Parathyroid adenoma (tissue), 2 donors: Measurements from ENCODE around the gene ZNF398.
A peak's percentile ranks its signal among the peaks of the same experiment; 100 is the strongest.

Experiments used
- H2AFZ ChIP-seq: fragments of 300-600 bp; sonication (generic); one replicate; pipeline ENCODE4 v1.7.0; 2017; ENCODE audit warnings: antibody characterized with exemption, mild to moderate bottlenecking
- H3K27ac ChIP-seq: fragments of 300-600 bp; sonication (generic); one replicate; pipeline ENCODE4 v1.7.0; 2017
- H3K27me3 ChIP-seq: fragments of 300-600 bp; sonication (generic); one replicate; pipeline ENCODE4 v1.7.0; 2017; ENCODE audit warnings: low read length; ENCODE audit not compliant: control insufficient read depth, insufficient read depth
- H3K36me3 ChIP-seq: fragments of 300-600 bp; sonication (generic); one replicate; pipeline ENCODE4 v1.7.0; 2017; ENCODE audit warnings: low read length; ENCODE audit not compliant: control insufficient read depth, insufficient read depth
- H3K4me1 ChIP-seq: fragments of 300-600 bp; sonication (generic); one replicate; pipeline ENCODE4 v1.7.0; 2017; ENCODE audit warnings: control low read depth
- H3K4me2 ChIP-seq: fragments of 300-600 bp; sonication (generic); one replicate; pipeline ENCODE4 v1.7.0; 2017; ENCODE audit warnings: low read length
- H3K4me3 ChIP-seq: fragments of 300-600 bp; sonication (generic); one replicate; pipeline ENCODE4 v1.7.0; 2017; ENCODE audit warnings: low read depth, low read length
- H3K79me2 ChIP-seq: fragments of 300-600 bp; sonication (generic); one replicate; pipeline ENCODE4 v1.7.0; 2017; ENCODE audit warnings: control low read depth
- H3K9ac ChIP-seq: fragments of 300-600 bp; sonication (generic); one replicate; pipeline ENCODE4 v1.7.0; 2017; ENCODE audit warnings: mild to moderate bottlenecking
- H3K9me3 ChIP-seq: fragments of 300-600 bp; sonication (generic); one replicate; pipeline ENCODE4 v1.7.0; 2017; ENCODE audit warnings: low read length; ENCODE audit not compliant: control insufficient read depth
- TF ChIP-seq, protein P1 (sequence below): fragments of 300-600 bp; sonication (generic); IDR thresholded peaks from one replicate; pipeline ENCODE4 v1.7.0; 2017; ENCODE audit warnings: antibody characterized with exemption, mild to moderate bottlenecking
- donor health status: primary hyperparathyroidism.

The ZNF398 gene

DNA sequence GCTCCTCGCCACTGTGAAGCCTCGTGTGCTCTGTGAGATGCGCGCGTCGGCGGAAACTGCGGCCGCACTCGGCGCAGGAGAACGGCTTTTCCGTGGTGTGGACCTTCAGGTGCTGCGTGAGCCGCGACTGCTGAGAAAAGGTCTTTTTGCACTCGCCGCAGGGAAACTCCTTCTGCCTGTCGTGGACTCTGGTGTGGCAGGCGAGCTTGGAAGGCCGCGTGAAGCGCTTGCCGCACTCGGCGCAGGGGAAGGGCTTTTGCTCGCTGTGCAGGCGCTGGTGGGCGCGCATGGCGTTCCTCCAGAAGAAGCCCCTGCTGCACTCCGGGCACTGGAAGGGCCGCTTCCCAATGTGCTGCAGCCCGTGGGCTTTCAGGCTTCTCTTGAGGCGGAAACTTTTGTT lies 43.0 kb upstream of the ZNF398 start:
- H3K4me1 ChIP-seq, result no peaks in the 10 kb centered on the region
- H3K4me2 ChIP-seq, result no peak overlapping the region
- no peaks in the 10 kb centered on the region for H3K79me2 ChIP-seq
- H3K4me3 ChIP-seq, result no peak overlapping the region
- H3K27me3 ChIP-seq, result no peaks in the 10 kb centered on the region
- no peak overlapping the region for H3K27ac ChIP-seq
- H2AFZ ChIP-seq, result no peak overlapping the region
- H3K9ac ChIP-seq, result no peak overlapping the region
- TF ChIP-seq, protein P1, sequence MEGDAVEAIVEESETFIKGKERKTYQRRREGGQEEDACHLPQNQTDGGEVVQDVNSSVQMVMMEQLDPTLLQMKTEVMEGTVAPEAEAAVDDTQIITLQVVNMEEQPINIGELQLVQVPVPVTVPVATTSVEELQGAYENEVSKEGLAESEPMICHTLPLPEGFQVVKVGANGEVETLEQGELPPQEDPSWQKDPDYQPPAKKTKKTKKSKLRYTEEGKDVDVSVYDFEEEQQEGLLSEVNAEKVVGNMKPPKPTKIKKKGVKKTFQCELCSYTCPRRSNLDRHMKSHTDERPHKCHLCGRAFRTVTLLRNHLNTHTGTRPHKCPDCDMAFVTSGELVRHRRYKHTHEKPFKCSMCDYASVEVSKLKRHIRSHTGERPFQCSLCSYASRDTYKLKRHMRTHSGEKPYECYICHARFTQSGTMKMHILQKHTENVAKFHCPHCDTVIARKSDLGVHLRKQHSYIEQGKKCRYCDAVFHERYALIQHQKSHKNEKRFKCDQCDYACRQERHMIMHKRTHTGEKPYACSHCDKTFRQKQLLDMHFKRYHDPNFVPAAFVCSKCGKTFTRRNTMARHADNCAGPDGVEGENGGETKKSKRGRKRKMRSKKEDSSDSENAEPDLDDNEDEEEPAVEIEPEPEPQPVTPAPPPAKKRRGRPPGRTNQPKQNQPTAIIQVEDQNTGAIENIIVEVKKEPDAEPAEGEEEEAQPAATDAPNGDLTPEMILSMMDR, result no peak
- no peaks in the 10 kb centered on the region for H3K9me3 ChIP-seq
- no peaks in the 10 kb centered on the region for H3K36me3 ChIP-seq

DNA sequence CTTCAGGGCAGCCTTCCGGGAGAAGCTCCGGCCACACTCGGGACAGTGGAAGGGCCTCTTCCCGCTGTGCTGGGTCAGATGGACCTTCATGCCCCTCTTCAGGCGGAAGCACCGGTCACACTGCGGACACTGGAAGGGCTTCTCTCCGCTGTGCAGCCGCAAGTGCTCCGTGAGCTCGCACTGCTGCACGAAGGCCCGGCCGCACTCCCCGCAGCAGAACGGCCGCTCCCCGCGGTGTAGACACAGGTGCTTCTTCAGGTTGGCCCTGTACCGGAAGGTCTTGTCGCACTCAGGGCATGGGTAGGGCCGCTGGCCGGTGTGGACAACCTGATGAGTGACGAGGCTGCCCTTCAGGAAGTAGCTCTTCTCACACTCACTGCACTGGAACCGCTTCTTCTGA lies 42.5 kb upstream of the ZNF398 start:
- Histone ChIP-seq H2AFZ (no peak overlapping the region), H3K4me2 (no peak overlapping the region), H3K36me3 (no peaks in the 10 kb centered on the region), H3K27me3 (no peaks in the 10 kb centered on the region), H3K9ac (no peak overlapping the region), H3K4me3 (no peak overlapping the region), H3K27ac (no peak overlapping the region), H3K9me3 (no peaks in the 10 kb centered on the region), H3K79me2 (no peaks in the 10 kb centered on the region), H3K4me1 (no peaks in the 10 kb centered on the region)
- TF ChIP-seq, protein P1, result no peak

DNA sequence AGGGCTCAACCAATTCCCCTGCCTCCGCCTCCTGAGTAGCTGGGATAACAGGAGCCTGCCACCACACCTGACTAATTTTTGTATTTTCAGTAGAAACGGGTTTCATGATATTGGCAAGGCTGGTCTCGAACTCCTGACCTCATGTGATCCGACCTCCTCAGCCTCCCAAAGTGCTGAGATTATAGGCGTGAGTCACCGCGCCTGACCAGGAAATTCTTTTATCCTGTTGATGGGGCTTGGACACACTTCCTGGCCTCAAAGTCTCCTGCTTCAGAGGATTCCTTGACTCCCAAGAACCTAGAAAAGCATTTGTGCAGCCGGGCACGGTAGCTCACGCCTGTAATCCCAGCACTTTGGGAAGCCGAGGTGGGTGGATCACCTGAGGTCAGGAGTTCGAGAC lies 37.3 kb upstream of the ZNF398 start:
- Histone ChIP-seq H3K4me1 (no peaks in the 10 kb centered on the region), H3K36me3 (no peaks in the 10 kb centered on the region), H2AFZ (no peak overlapping the region), H3K9ac (no peak overlapping the region), H3K4me3 (no peak overlapping the region), H3K27me3 (no peaks in the 10 kb centered on the region), H3K9me3 (no peaks in the 10 kb centered on the region), H3K4me2 (no peak overlapping the region), H3K27ac (no peak overlapping the region), H3K79me2 (no peaks in the 10 kb centered on the region)
- TF ChIP-seq, protein P1, result no peak

DNA sequence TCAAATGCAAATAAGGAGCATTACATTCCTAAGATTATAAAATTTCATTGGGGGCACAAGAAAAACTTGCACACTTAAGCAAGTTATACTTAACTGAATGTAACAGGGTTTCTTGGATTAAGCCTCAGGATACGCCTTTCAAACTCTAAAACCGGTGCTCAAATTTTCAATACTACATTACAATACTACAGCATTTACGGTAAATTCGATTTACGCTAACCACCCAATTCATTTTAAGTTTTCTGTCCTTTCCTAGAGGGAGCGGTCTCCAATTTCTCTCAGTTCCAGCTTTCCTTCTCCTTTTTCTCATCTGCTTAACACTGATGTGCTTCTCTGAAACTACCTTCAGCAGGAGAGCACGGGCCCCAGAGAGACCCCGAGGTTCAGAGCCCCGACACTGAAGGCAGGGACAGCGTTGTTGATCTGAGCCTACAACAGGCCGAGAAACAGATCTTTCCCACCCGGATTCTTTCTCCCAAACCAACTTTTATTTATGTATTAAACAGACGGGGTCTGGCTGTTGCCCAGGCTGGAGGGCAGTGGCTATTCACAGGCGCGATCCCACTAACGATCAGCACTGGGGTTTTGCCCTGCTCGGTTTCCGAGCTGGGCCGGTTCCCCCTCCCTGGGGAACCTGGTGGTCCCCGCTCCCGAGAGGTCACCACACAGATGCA lies 21.9 kb upstream of the ZNF398 start:
- Histone ChIP-seq H3K9me3 (no peaks in the 10 kb centered on the region), H3K4me3 (peak overlapping the region; percentile 93), H3K79me2 (no peaks in the 10 kb centered on the region), H3K27ac (peak overlapping the region; percentile 96), H3K4me1 (peaks cover 7% of the 10 kb centered on the region), H3K4me2 (peak overlapping the region; percentile 90), H3K27me3 (no peaks in the 10 kb centered on the region), H2AFZ (peak overlapping the region; percentile 100), H3K9ac (peak overlapping the region; percentile 51), H3K36me3 (no peaks in the 10 kb centered on the region)
- TF ChIP-seq, protein P1, result no peak
